ENCODE data around the gene ARMS2.

- no peak for TF ChIP-seq CTCF (conservative IDR thresholded peaks at IDR 0.05)
- TF ChIP-seq EZH2 (IDR thresholded peaks at IDR 0.05; ENCODE audit: low read depth) = no peak
Observed at GRCh38 chr10:122459561-122460273, 5.3 kb downstream of the ARMS2 start.
